HG02885 (cell line): ENCODE data around the gene CACNA2D3.
"Not testable (repeated sequence)": the region's sequence is repeated elsewhere in the genome, so short reads cannot be mapped to it uniquely, and the experiment has no call there.

Experiments used
- ATAC-seq: cut with Tn5 transposase; IDR thresholded peaks from one replicate; pipeline ENCODE4 v1.9.1; 2021; ENCODE audit warnings: mild to moderate bottlenecking; ENCODE audit not compliant: unreplicated experiment, poor library complexity

CACNA2D3 gene

GRCh38 chr3:54591157-54591556, 468.8 kb downstream of the CACNA2D3 start:
- ATAC-seq = no peak

DNA sequence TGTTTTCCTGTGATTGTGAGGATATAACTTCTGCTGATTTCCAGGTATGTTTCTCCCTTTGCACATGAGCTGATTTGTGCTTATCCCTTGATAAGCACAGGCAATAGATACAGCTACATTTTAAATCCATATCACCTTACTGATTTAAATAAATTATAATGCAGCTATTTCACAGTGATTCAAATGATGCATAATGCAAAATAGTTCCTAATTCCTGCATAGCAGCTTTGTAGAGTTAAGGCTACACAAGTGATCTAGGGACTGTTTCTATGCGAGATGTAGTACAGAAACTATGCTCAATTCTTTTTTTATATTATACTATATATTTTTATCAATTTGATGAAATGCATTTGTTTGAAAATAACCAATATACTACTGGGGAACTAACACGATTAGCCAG, 471.3 kb downstream of the CACNA2D3 start:
- ATAC-seq = no peak

- no peak for ATAC-seq
Measured at GRCh38 chr3:54596087-54596486, 473.7 kb downstream of the CACNA2D3 start.

DNA sequence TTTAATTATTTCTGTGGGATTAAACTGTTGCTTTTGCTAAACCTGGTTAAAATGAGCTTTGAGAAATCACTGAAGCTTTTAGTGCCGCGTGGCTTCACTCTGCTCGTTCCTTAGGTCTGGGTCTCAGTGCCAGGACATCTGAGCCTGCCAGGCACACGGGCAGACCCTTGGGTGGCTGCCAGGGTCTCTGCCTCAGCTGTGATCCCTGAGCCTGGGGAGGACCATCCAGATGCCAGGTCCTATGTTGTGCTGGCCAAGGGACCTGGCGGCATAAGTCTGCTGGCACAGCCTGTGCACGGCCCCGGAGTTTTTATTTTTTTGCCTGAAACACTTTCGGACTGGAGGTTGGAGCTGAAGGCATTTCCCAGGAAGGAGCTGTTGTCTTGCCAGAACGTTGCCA, 477.4 kb downstream of the CACNA2D3 start:
- ATAC-seq = no peak

GRCh38 chr3:54600441-54601204, 478.3 kb downstream of the CACNA2D3 start:
- ATAC-seq = no peak

DNA sequence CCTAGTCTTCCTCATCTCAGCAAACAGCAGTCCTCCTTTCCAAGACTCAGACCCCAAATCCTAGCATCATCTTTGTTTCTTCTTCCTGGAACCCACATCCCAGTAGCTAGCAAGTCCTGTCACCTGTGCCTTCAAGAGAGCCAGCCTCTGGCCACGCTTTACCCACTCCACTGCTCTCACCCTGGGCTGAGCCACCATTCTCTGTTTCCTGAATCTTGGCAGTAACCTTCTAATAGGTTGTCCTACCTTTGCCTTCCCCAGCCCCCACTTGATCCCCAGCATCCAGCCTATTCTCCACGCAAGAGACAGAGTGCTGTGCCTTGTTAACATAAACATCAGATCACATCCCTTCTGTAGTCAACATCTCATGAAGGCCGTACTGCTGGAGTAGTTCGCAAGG, 482.1 kb downstream of the CACNA2D3 start:
- ATAC-seq = no peak

DNA sequence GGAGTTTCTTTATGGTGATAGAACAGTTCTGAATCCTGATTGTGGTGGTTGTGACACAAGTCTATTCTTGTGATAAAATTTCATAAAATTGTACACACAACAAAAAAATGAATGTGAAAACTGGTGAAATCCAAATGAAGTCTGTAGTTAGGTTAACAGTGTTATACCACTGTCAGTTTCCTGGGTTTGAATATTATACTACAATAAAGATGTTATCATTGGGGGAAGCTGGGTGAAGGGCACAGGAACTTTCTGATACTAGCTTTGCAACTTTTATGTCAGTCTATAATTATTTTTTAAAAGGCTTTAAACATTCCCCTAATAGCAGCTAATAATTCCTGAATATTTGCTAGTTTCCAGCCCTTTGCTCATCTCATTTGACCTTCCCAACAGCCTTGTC, 485.7 kb downstream of the CACNA2D3 start:
- no peak for ATAC-seq

DNA sequence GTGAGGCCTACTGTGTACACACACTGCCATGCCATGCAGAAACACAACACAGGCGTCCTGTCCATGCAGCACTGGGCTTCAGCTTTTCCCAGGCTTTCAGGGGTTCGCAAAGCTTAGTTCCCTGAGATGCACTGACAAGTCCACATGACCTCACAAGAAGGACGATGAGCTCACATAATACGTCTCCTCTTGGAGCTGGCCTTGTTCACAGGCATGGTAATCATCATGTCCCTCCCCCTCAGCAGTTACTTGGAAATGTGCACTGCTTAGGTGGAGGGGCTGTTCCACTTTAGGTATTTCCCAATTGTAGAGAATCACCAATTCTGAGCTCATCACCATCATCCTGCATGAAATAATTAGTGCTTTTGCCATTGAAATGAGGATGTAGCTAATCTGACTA, 496.7 kb downstream of the CACNA2D3 start:
- ATAC-seq = no peak

GRCh38 chr3:54619531-54619930, 497.2 kb downstream of the CACNA2D3 start:
- no peak for ATAC-seq

- no peak for ATAC-seq
Measured at GRCh38 chr3:54621184-54621583, 498.8 kb downstream of the CACNA2D3 start.

- no peak for ATAC-seq
Measured at GRCh38 chr3:54622678-54623077, 500.3 kb downstream of the CACNA2D3 start.

GRCh38 chr3:54625805-54626787, 503.7 kb downstream of the CACNA2D3 start:
- no peak for ATAC-seq

GRCh38 chr3:54628888-54629441, 506.6 kb downstream of the CACNA2D3 start:
- no peak for ATAC-seq

- no peak for ATAC-seq
Measured at GRCh38 chr3:54630101-54630623, 507.8 kb downstream of the CACNA2D3 start.

DNA sequence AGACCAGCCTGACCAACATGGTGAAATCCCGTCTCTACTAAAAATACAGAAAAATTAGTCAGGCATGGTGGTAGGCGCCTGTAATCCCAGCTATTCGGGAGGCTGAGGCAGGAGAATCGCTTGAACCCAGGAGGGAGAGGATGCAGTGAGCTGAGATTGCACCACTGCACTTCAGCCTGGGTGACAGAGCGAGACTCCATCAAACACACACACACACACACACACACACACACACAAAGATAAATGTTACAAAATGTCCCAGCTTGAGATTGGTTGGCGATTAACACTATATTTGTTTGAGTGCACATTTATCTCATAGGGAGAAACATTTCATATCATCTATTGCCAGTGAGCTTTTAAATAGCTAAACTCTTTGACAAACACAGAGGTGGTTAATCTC, 508.6 kb downstream of the CACNA2D3 start:
- not testable (repeated sequence) for ATAC-seq

DNA sequence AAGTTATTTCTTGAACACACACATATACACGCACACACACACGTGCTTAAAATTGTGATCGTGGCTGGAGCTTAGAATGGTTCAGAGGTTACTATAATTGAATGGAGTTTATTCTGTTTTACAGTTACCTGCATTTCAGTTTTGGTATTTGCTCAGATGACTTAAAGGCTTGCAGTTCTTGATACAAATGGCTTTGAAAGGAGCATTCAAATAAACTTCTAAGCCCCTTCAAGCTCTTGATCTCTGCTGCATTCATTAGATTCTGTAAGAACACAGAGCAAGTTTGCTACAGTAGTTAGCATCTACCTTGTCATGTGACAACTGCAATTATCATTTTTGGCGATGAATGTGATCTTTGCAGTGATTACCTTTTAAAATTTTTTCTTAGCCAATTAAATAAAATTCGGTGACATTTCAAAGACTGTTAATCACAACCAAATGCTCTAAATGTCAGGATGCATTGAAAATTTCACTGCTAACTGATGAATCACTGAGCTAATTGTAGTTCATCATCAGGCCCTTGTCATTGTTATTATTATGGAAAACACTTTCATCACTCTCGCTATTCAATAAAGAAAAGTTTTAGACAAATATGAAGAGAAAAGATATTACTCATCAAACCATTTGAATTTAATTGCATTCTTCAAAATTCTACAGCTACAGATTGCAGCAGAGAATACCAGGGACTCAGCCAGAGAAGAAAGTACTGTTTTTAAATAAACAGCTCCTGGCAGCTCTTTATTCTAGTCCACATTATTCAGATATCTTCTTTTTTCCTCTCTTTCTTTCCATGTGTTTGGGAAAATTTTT, 509.4 kb downstream of the CACNA2D3 start:
- ATAC-seq = no peak

GRCh38 chr3:54632326-54632665, 509.9 kb downstream of the CACNA2D3 start:
- no peak for ATAC-seq

- no peak for ATAC-seq
Measured at GRCh38 chr3:54632834-54633233, 510.5 kb downstream of the CACNA2D3 start.

DNA sequence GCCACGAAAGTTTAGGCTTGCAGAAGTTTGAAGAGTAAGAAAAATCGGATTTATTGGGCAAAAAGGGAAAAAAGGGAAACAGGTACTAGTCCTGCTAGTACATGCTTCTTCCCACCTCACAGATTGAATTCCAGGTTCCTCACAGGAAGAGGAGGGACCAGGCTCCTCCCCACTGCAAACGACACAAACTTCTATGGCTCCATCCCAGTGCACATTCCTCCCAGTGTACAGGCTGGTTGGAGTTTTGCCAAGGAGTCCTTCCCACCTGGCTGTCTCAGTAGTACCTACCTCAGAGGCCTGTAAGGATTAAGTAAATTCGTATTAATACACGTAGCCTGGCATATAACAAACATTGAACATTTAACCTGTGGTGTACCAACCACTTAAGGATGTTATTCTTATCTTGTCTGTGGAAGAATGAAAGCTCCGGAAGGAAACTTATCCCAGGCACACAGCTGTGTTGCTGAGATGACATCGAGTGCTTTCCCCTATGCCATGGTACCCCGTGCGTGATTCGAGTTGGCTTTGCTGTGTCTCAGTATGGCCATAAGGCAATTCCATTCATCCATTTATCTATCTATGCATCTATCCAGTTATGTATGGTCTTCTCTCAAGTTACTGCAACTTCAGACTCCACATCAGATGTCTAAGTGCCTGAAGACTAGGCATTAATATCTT, 511.2 kb downstream of the CACNA2D3 start:
- ATAC-seq = no peak

- no peak for ATAC-seq
Measured at GRCh38 chr3:54634122-54634469, 511.7 kb downstream of the CACNA2D3 start.
